ENCODE data around the gene ANKRD13B.

Gene ANKRD13B

DNA sequence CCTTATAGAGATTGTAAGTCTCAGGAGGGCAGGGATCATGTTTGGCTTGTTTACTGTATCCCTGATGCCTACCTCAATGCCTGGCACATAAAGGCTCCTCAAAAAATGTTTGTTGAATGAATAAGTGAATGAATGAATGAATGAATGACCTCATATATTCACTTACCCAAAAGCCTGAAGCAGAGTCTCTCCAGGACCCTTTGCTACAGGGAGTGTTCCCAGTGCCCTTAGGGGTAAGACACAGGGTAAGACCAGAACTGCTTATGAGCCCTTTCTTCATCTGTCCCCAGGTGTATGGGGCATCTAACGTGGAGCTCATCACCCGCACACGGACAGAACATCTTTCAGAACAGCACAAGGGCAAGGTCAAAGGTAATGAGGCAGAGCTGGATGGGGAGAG is 17.5 kb downstream of the ANKRD13B start:
- TF ChIP-seq, protein P1, sequence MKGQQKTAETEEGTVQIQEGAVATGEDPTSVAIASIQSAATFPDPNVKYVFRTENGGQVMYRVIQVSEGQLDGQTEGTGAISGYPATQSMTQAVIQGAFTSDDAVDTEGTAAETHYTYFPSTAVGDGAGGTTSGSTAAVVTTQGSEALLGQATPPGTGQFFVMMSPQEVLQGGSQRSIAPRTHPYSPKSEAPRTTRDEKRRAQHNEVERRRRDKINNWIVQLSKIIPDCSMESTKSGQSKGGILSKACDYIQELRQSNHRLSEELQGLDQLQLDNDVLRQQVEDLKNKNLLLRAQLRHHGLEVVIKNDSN (IDR thresholded peaks at IDR 0.05) = no peak

DNA sequence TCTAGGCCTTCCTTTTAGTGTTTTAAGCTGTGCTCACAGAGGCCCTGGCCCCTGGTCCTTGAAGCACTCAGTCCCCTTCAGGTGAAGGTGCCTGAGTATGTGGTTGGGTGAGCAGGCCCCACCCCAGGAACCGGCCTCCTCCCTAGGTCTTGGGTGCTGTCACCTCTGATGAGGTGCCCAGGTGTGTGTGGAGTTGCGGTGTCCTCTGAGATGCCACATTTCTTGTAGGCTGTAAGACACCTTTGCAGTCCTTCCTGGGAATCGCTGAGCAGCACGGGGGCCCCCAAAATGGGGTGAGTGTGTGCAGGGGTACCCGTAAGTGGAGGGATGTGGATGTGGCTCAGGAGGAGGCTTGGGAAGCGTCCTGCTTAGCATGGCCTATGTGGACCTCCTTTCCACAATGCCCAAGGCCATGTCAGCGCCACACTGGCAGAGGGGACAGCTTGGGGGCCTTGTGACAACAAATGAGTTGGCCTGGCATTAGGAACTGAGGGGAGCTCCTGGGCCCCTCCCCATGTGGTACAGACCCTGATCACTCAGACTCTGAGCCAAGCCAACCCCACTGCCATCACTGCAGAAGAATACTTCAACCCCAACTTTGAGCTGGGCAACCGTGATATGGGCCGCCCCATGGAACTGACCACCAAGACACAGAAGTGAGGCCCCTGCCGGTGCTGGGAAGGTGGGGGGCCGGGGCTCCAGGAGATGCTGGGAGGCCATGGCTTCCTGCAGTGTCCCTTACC is 18.6 kb downstream of the ANKRD13B start:
- TF ChIP-seq, protein P1 (IDR thresholded peaks at IDR 0.05) = no peak
- no peak for TF ChIP-seq YY1 (IDR thresholded peaks at IDR 0.05; ENCODE audit: low read depth)
- TF ChIP-seq TCF12 (IDR thresholded peaks at IDR 0.05; ENCODE audit: low read depth) = no peak

DNA sequence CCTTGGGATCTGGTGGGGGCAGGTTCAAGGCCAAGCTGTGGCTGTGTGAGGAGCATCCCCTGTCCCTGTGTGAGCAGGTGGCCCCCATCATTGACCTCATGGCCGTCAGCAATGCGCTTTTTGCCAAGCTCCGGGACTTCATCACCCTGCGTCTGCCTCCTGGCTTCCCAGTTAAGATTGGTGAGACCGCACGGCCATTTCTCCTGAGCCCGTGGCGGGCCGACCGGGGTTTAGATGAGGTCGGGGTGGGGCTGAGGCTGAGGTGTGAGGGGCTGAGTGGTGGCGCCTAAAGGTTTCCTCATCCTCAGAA is 19.1 kb downstream of the ANKRD13B start:
- TF ChIP-seq TAF1 (IDR thresholded peaks at IDR 0.05; ENCODE audit: low read depth) (no peak), FOXM1 (IDR thresholded peaks at IDR 0.05; ENCODE audit: borderline replicate concordance, low read depth) (no peak), EGR1 (IDR thresholded peaks at IDR 0.05) (no peak), EP300 (IDR thresholded peaks at IDR 0.05; ENCODE audit: borderline replicate concordance) (no peak), RAD21 (IDR thresholded peaks at IDR 0.05; ENCODE audit: low read depth) (no peak), TCF12 (IDR thresholded peaks at IDR 0.05; ENCODE audit: low read depth) (no peak), YY1 (IDR thresholded peaks at IDR 0.05; ENCODE audit: low read depth) (no peak), CEBPB (IDR thresholded peaks at IDR 0.05) (no peak), CREB1 (IDR thresholded peaks at IDR 0.05; ENCODE audit: low read depth) (no peak), NFIC (IDR thresholded peaks at IDR 0.05) (no peak), TEAD4 (IDR thresholded peaks at IDR 0.05) (no peak), ZBTB7A (IDR thresholded peaks at IDR 0.05; ENCODE audit: low read depth) (no peak)
- TF ChIP-seq, protein P2, sequence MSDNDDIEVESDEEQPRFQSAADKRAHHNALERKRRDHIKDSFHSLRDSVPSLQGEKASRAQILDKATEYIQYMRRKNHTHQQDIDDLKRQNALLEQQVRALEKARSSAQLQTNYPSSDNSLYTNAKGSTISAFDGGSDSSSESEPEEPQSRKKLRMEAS (IDR thresholded peaks at IDR 0.05) = no peak
- TF ChIP-seq, protein P1 (IDR thresholded peaks at IDR 0.05) = no peak
- TF ChIP-seq, protein P3, sequence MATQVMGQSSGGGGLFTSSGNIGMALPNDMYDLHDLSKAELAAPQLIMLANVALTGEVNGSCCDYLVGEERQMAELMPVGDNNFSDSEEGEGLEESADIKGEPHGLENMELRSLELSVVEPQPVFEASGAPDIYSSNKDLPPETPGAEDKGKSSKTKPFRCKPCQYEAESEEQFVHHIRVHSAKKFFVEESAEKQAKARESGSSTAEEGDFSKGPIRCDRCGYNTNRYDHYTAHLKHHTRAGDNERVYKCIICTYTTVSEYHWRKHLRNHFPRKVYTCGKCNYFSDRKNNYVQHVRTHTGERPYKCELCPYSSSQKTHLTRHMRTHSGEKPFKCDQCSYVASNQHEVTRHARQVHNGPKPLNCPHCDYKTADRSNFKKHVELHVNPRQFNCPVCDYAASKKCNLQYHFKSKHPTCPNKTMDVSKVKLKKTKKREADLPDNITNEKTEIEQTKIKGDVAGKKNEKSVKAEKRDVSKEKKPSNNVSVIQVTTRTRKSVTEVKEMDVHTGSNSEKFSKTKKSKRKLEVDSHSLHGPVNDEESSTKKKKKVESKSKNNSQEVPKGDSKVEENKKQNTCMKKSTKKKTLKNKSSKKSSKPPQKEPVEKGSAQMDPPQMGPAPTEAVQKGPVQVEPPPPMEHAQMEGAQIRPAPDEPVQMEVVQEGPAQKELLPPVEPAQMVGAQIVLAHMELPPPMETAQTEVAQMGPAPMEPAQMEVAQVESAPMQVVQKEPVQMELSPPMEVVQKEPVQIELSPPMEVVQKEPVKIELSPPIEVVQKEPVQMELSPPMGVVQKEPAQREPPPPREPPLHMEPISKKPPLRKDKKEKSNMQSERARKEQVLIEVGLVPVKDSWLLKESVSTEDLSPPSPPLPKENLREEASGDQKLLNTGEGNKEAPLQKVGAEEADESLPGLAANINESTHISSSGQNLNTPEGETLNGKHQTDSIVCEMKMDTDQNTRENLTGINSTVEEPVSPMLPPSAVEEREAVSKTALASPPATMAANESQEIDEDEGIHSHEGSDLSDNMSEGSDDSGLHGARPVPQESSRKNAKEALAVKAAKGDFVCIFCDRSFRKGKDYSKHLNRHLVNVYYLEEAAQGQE (IDR thresholded peaks at IDR 0.05; ENCODE audit: low read depth) = no peak

DNA sequence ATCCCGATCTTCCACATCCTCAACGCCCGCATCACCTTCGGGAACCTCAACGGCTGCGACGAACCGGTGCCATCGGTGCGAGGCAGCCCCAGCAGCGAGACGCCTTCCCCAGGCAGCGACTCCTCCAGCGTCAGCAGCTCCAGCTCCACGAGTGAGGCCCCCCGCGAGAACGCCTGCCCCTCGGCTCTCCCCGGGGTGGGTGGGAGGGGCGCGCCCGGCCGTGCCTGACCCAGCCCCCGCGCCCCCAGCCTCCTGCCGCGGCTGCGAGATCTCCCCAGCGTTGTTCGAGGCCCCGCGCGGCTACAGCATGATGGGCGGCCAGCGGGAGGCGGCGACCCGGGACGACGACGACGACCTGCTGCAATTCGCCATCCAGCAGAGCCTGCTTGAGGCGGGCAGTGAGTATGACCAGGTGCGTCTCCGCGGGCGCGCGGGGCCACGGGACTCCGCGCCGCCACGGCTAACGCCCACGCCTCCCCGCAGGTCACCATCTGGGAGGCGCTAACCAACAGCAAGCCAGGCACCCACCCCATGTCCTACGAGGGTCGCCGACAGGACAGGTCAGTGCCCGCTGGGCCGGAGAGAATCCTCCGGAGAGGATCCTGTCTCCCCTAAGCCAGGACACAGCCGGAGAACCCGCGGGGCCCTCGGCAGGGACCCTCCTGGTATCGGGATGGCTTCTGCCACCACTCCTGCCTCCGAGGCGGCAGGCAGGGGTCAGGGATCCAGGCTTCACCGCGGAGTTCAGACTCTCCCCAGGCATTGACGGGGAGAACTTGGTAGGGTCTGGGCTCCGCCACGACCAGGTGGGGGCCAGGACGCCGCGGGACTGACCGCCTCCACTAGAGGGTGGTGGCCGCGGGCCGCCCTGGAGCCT is 19.7 kb downstream of the ANKRD13B start:
- TF ChIP-seq YY1 (IDR thresholded peaks at IDR 0.05; ENCODE audit: low read depth) = no peak
- no peak for TF ChIP-seq RAD21 (IDR thresholded peaks at IDR 0.05; ENCODE audit: low read depth)
- TF ChIP-seq, protein P3 (IDR thresholded peaks at IDR 0.05; ENCODE audit: low read depth) = no peak
- TF ChIP-seq, protein P2 (IDR thresholded peaks at IDR 0.05) = no peak
- TF ChIP-seq EP300 (IDR thresholded peaks at IDR 0.05; ENCODE audit: borderline replicate concordance) = no peak
- TF ChIP-seq CREB1 (IDR thresholded peaks at IDR 0.05; ENCODE audit: low read depth) = no peak
- no peak for TF ChIP-seq TEAD4 (IDR thresholded peaks at IDR 0.05)
- no peak for TF ChIP-seq TAF1 (IDR thresholded peaks at IDR 0.05; ENCODE audit: low read depth)
- TF ChIP-seq EGR1 (IDR thresholded peaks at IDR 0.05) = no peak
- TF ChIP-seq CEBPB (IDR thresholded peaks at IDR 0.05) = no peak
- no peak for TF ChIP-seq TCF12 (IDR thresholded peaks at IDR 0.05; ENCODE audit: low read depth)
- TF ChIP-seq NFIC (IDR thresholded peaks at IDR 0.05) = no peak
- TF ChIP-seq, protein P1 (IDR thresholded peaks at IDR 0.05) = no peak
- TF ChIP-seq ZBTB7A (IDR thresholded peaks at IDR 0.05; ENCODE audit: low read depth) = no peak
- no peak for TF ChIP-seq FOXM1 (IDR thresholded peaks at IDR 0.05; ENCODE audit: borderline replicate concordance, low read depth)

DNA sequence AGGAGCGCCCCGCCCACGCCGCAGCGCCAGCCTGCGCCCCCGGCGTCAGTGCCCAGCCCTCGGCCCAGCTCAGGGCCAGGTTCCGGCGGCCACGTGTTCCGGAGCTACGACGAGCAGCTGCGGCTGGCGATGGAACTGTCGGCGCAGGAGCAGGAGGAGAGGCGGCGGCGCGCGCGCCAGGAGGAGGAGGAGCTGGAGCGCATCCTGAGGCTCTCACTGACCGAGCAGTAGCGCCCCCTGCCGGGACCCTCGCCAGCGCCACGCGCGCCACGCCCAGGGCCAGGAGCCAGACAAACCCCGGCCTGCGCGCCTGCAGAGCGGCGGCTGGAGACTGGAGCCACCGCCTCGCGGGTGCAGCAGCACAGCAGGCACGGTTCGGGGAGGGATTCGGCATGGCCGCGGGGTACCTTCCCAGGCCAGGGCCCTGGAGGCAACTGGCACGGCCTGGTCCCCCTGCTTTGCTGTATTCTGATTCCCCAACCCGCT is 20.5 kb downstream of the ANKRD13B start:
- TF ChIP-seq ZBTB7A (IDR thresholded peaks at IDR 0.05; ENCODE audit: low read depth) (peak; percentile 49; the same call in 1 of the 2 replicates), CREB1 (IDR thresholded peaks at IDR 0.05; ENCODE audit: low read depth) (no peak), TCF12 (IDR thresholded peaks at IDR 0.05; ENCODE audit: low read depth) (0 out of 2 replicates have a peak, but pooled peaks have one; percentile 35), EGR1 (IDR thresholded peaks at IDR 0.05) (no peak), YY1 (IDR thresholded peaks at IDR 0.05; ENCODE audit: low read depth) (peak; percentile 53; the same call in 1 of the 2 replicates), CEBPB (IDR thresholded peaks at IDR 0.05) (no peak), FOXM1 (IDR thresholded peaks at IDR 0.05; ENCODE audit: borderline replicate concordance, low read depth) (no peak), TEAD4 (IDR thresholded peaks at IDR 0.05) (no peak), EP300 (IDR thresholded peaks at IDR 0.05; ENCODE audit: borderline replicate concordance) (no peak), RAD21 (IDR thresholded peaks at IDR 0.05; ENCODE audit: low read depth) (peak; percentile 65; the same call in 1 of the 2 replicates), TAF1 (IDR thresholded peaks at IDR 0.05; ENCODE audit: low read depth) (no peak), NFIC (IDR thresholded peaks at IDR 0.05) (no peak; the same call in 1 of the 2 replicates)
- TF ChIP-seq, protein P3 (IDR thresholded peaks at IDR 0.05; ENCODE audit: low read depth) = peak; percentile 40; the same call in 1 of the 2 replicates
- TF ChIP-seq, protein P1 (IDR thresholded peaks at IDR 0.05) = peak; percentile 56
- TF ChIP-seq, protein P2 (IDR thresholded peaks at IDR 0.05) = peak; percentile 99

Measured in Ishikawa (cell line).